Skeletal muscle satellite cell (primary cell): Measurements from ENCODE around the gene EMD.
"Not testable (repeated sequence)": the region's sequence is repeated elsewhere in the genome, so short reads cannot be mapped to it uniquely, and the experiment has no call there.

Experiments used
- H3K27me3 ChIP-seq: 2 replicates; pipeline ENCODE4 v1.7.0; 2013; ENCODE audit warnings: low read length; ENCODE audit not compliant: control insufficient read depth, insufficient read depth
- H3K36me3 ChIP-seq: 2 replicates; pipeline ENCODE4 v1.7.0; 2013; ENCODE audit warnings: mild to moderate bottlenecking, control low read depth, low read length; ENCODE audit not compliant: insufficient read depth
- H3K4me1 ChIP-seq: 2 replicates; pipeline ENCODE4 v1.7.0; 2013; ENCODE audit warnings: low read length; ENCODE audit not compliant: control insufficient read depth, insufficient read depth
- H3K4me2 ChIP-seq: 2 replicates; pipeline ENCODE4 v1.7.0; 2013; ENCODE audit warnings: mild to moderate bottlenecking, low read length
- H3K4me3 ChIP-seq: 2 replicates; pipeline ENCODE4 v1.7.0; 2013; ENCODE audit warnings: low read length
- H3K9ac ChIP-seq: 2 replicates; pipeline ENCODE4 v1.7.0; 2013; ENCODE audit warnings: mild to moderate bottlenecking, low read depth, low read length, moderate library complexity
- H3K9me3 ChIP-seq: replicated peaks from 2 replicates; pipeline ENCODE4 v1.7.0; 2013; ENCODE audit warnings: mild to moderate bottlenecking, control low read depth, low read length

Gene EMD

GRCh38 chrX:154388649-154389048 lies 9.6 kb downstream of the EMD start:
- not testable (repeated sequence) for H3K4me3 ChIP-seq, H3K36me3 ChIP-seq, H3K9me3 ChIP-seq, H3K27me3 ChIP-seq, H3K9ac ChIP-seq, H3K4me2 ChIP-seq, H3K4me1 ChIP-seq

GRCh38 chrX:154389812-154390747 lies 11.0 kb downstream of the EMD start:
- not testable (repeated sequence) for H3K4me1 ChIP-seq, H3K4me3 ChIP-seq, H3K4me2 ChIP-seq, H3K9me3 ChIP-seq, H3K36me3 ChIP-seq, H3K9ac ChIP-seq, H3K27me3 ChIP-seq

DNA sequence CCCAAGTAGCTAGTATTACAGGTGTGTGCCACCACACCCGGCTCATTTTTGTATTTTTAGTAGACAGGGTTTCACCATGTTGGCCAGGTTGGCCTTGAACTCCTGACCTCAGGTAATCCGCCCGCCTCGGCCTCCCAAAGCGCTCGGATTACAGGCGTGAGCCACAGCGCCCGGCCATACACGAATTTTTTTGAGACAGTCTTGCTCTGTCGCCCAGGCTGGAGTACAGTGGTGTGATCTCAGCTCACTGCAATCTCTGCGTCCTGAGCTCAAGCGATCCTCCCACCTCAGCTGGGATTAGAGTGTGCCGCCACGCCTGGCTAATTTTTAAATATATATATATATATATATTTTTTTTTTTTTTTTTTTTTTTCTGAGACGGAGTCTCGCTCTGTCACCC lies 17.3 kb downstream of the EMD start:
- not testable (repeated sequence) for H3K4me1 ChIP-seq, H3K9ac ChIP-seq, H3K27me3 ChIP-seq, H3K9me3 ChIP-seq, H3K4me2 ChIP-seq, H3K4me3 ChIP-seq
- H3K36me3 ChIP-seq: peaks cover 29% of the 10 kb centered on the region

DNA sequence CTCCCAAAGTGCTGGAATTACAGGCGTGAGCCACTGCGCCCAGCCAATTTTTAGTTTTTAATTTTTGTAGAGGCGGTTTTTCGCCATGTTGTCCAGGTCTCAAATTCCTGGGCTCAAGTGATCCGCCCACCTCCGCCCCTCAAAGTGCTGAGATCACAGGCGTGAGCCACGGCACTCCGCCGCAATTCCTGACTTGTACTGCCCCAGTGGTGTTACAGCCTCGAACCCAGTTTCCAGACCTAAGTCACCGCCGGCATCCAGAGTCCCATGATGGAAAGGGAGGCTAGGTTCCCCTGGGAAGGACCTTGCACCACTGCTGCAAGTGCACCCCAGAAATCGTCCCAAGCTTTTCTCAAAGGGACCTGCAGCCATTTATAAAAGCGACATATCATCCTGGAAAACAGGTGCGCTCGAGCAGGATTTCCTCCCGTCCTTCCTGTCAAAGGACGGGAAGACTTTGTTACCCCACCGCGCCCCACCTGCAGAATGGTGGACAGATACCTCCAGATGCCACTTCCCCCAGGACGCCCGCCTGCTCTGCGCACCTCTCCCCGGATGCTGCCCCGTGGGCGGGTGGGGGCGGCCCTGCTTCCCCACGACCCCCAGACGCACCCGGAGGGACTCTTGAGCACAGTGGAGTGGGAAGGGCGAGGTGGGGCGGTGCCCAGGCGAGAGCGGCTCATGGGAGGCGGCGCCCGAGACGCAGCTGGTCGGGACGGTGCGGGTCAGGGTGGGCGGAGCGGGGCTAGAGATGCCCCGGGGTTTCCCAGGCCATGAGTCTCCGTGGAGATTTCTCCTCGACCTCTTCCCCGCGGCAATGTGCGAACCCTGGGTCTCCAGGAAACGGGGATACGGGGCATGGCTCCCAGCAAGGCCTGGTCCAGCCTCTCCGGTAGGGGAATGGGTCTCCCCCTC lies 18.1 kb downstream of the EMD start:
- H3K4me2 ChIP-seq: peak overlapping the region; percentile 90
- no peaks in the 10 kb centered on the region for H3K9me3 ChIP-seq
- H3K36me3 ChIP-seq: peaks cover 29% of the 10 kb centered on the region
- peak overlapping the region; percentile 100 for H3K9ac ChIP-seq
- H3K4me3 ChIP-seq: peak overlapping the region; percentile 89
- no peaks in the 10 kb centered on the region for H3K27me3 ChIP-seq
- H3K4me1 ChIP-seq: peaks cover 6% of the 10 kb centered on the region

GRCh38 chrX:154397888-154398667 lies 19.0 kb downstream of the EMD start, which contains the start of gene RPL10:
Gene RPL10, plus strand, starts transcription at chrX:154398377. Its CDS starts 143 bp downstream, at chrX:154398520.
- H3K4me2 ChIP-seq: peak within 1 kb of the TSS; percentile 91
- peaks cover 29% of the 10 kb centered on the region for H3K36me3 ChIP-seq
- no peaks in the 10 kb centered on the region for H3K9me3 ChIP-seq
- peak within 1 kb of the TSS; percentile 89 for H3K4me3 ChIP-seq
- no peaks in the 10 kb centered on the region for H3K27me3 ChIP-seq
- H3K4me1 ChIP-seq: peaks cover 6% of the 10 kb centered on the region
- peak within 1 kb of the TSS; percentile 100 for H3K9ac ChIP-seq

DNA sequence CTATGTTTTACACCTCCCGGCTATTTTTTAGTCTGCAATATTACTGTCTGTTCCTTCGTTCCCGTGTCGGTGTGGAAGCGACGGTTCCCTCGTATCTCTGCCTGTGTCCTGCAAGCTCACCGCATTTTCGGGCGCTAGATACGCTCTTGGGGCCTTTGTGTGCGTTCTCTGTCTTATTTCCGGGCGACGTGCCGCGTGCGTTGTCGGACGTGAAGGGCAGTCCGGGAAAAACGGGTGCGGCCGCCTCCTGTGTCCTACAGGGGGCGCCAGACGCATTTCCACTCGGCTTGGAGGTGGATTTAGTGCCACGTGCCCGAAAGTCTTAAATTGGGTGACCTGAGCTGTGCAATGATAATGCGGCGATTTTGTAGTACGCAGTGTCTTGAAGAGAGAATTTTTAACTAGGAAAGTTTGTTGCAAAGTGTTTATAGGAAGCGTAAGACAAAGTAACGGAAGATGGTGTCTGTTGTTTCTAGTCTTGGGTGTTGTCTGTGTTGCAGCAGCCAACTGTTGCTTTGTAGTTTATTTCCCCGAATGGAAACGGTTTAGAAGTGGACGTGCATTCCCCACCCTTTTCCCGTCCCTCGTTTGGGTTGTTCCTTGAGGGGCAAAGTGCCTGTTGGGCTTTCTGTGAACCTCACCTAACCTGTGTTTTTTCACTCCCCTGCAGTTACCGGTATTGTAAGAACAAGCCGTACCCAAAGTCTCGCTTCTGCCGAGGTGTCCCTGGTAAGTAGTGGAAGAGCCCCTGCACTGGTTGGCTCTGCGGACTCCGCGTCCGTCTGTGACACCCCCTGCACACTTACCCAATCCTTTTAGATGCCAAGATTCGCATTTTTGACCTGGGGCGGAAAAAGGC lies 19.8 kb downstream of the EMD start:
- Histone ChIP-seq H3K9ac (peak overlapping the region; percentile 100), H3K4me2 (peak overlapping the region; percentile 91), H3K36me3 (peaks cover 29% of the 10 kb centered on the region)

DNA sequence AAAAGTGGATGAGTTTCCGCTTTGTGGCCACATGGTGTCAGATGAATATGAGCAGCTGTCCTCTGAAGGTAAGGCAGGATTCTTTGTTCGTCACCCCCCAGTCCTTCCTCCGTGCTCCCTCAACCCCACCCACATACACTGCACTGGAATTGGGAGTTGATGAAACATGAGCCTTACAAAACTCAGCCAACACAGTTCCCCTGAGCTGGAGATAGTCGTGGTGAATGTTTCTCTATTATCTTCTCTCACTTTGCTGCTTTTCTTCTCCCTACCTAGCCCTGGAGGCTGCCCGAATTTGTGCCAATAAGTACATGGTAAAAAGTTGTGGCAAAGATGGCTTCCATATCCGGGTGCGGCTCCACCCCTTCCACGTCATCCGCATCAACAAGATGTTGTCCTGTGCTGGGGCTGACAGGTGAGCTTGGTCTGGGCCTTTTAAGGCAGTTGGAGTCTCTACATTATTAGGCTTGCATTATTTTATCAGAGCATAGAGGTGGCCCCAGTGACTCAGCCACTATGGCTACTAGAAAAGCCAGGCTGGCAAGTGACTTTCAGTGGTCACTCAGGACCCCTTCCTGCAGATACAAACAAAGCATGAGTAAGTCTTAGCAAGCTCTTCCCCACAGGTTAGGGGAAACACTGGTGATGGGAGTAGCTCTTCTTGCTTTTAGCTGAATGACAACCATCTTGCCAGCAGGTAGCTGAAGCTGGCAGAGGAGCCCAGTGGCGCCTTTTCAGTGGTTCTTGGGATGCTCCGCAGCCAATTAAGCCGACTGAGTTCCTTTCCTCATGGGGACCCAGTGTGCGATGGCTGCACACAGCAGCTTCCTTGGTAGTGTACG lies 20.7 kb downstream of the EMD start:
- no peaks in the 10 kb centered on the region for H3K9me3 ChIP-seq
- peaks cover 33% of the 10 kb centered on the region for H3K36me3 ChIP-seq
- H3K9ac ChIP-seq: peak overlapping the region; percentile 100
- no peaks in the 10 kb centered on the region for H3K27me3 ChIP-seq
- H3K4me3 ChIP-seq: peak overlapping the region; percentile 89
- peak overlapping the region; percentile 91 for H3K4me2 ChIP-seq
- peaks cover 6% of the 10 kb centered on the region for H3K4me1 ChIP-seq

More for the DNA sequence above, 19.8 kb downstream of the EMD start:
- Histone ChIP-seq H3K9me3 (no peaks in the 10 kb centered on the region), H3K4me3 (peak overlapping the region; percentile 89), H3K4me1 (peaks cover 6% of the 10 kb centered on the region), H3K27me3 (no peaks in the 10 kb centered on the region)

GRCh38 chrX:154400369-154400817 lies 21.3 kb downstream of the EMD start:
- peak overlapping the region; percentile 100 for H3K9ac ChIP-seq

DNA sequence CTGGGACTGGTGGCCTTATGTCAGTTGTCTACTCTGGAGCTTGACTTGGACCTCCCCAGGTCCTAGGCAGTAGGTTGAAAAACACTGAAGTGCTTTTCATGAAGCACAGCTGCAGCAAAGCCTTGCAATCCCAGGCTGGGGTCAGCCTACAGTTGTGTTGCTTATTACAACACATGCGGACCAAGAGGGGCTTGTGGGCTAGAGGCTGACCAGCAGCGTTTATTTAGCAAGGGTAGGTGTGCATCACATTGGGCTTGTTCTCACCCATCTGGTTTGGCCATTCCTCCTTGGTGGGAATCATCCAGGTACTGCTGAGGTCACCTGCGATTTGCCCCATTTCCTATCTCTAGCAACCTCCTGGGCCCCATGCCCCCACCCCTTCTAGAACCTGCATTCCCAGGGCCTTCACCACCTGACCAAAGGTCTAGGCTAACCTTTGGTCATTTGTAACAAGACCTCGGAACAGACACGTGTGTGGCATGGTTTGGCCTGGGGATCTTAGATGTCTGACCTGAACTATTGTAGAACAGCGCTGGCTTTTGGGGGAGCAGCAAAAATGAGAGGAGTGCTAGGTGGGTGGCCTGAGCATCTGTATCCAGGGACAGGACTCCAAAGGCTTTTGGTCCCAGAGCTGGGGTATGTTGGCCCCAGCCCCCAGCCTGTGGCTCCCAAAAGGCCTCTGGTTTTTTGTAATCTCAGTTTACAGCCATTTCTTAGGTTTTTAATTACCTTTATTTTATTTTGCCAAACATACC lies 22.1 kb downstream of the EMD start:
- H3K9ac ChIP-seq: no peak overlapping the region
- peaks cover 33% of the 10 kb centered on the region for H3K36me3 ChIP-seq
- no peaks in the 10 kb centered on the region for H3K9me3 ChIP-seq
- no peaks in the 10 kb centered on the region for H3K27me3 ChIP-seq
- no peak overlapping the region for H3K4me3 ChIP-seq
- H3K4me2 ChIP-seq: peak overlapping the region; percentile 10
- peaks cover 6% of the 10 kb centered on the region for H3K4me1 ChIP-seq

More at GRCh38 chrX:154400369-154400817, 21.3 kb downstream of the EMD start:
- not testable (repeated sequence) for H3K27me3 ChIP-seq, H3K4me1 ChIP-seq, H3K9me3 ChIP-seq
- H3K4me2 ChIP-seq: peak overlapping the region; percentile 91
- H3K36me3 ChIP-seq: peaks cover 33% of the 10 kb centered on the region
- H3K4me3 ChIP-seq: peak overlapping the region; percentile 89
